Fibroblast of lung (primary cell): Measurements from ENCODE around the gene TBL1XR1. TPM values are rescaled to one million over a fixed set of nuclear protein-coding genes. Genes with fewer than 3 reads are reported as not detected.

Experiments
- DNase-seq, 2 donors: peaks; one replicate each; pipeline versions ENCODE4 v3.0.0 to v3.0.0-alpha.2; 2010; ENCODE audit warnings: low read depth in 2 of 2
- H2AFZ ChIP-seq: 2 replicates; pipeline ENCODE4 v1.5.1; 2012; ENCODE audit warnings: low read length, control low read depth, inconsistent platforms
- H3K27ac ChIP-seq: 2 replicates; pipeline ENCODE4 v1.5.1; 2011; ENCODE audit warnings: low read length, control low read depth; ENCODE audit not compliant: insufficient read depth
- H3K27me3 ChIP-seq: 2 replicates; pipeline ENCODE4 v1.5.1; 2011; ENCODE audit warnings: mild to moderate bottlenecking, low read length; ENCODE audit not compliant: control insufficient read depth, insufficient read depth
- H3K36me3 ChIP-seq: 2 replicates; pipeline ENCODE4 v1.5.1; 2011; ENCODE audit warnings: low read length; ENCODE audit not compliant: control insufficient read depth, insufficient read depth
- H3K4me1 ChIP-seq: 2 replicates; pipeline ENCODE4 v1.5.1; 2011; ENCODE audit warnings: low read length; ENCODE audit not compliant: control insufficient read depth, insufficient read depth; ENCODE audit errors: extremely low read depth
- H3K4me2 ChIP-seq: 2 replicates; pipeline ENCODE4 v1.5.1; 2011; ENCODE audit warnings: low read length, control low read depth; ENCODE audit not compliant: insufficient read depth; ENCODE audit errors: extremely low read depth
- H3K4me3 ChIP-seq, 4 experiments: fragments of 200-600 bp in 1 of 4; sonication (generic) in 1 of 4; replicated peaks in 1 of 4; 2 replicates each; pipeline ENCODE4 v1.5.1; 2011 to 2016; ENCODE audit warnings: low read length in 4 of 4, low read depth in 3 of 4, mild to moderate bottlenecking in 3 of 4, control low read depth in 2 of 4, inconsistent platforms in 1 of 4, mixed read lengths in 1 of 4; ENCODE audit not compliant: insufficient read depth in 1 of 4; ENCODE audit errors: control extremely low read depth in 1 of 4
- H3K79me2 ChIP-seq: 2 replicates; pipeline ENCODE4 v1.5.1; 2012; ENCODE audit warnings: mild to moderate bottlenecking, low read length, inconsistent platforms; ENCODE audit not compliant: control insufficient read depth, insufficient read depth
- H3K9ac ChIP-seq: 2 replicates; pipeline ENCODE4 v1.5.1; 2011; ENCODE audit warnings: mild to moderate bottlenecking, low read length, control low read depth; ENCODE audit not compliant: insufficient read depth
- H3K9me3 ChIP-seq: 2 replicates; pipeline ENCODE4 v1.5.1; 2012; ENCODE audit warnings: low read depth, low read length; ENCODE audit not compliant: control insufficient read depth, insufficient read depth
- H4K20me1 ChIP-seq: 2 replicates; pipeline ENCODE4 v1.5.1; 2011; ENCODE audit warnings: low read length; ENCODE audit not compliant: control insufficient read depth, insufficient read depth; ENCODE audit errors: extremely low read depth
- EZH2 ChIP-seq: IDR thresholded peaks from 2 replicates; pipeline ENCODE4 v1.5.1; 2012; ENCODE audit warnings: low read length, control low read depth, mild to moderate bottlenecking; ENCODE audit errors: missing control alignments
- polyA plus RNA-seq, 2 donors: library from polyadenylated mRNA; depleted of rRNA in 1 of 2; stranded (reverse) in 1 of 2; unstranded in 1 of 2; fragments of >200 nt; gene quantifications; 2 replicates each; pipeline ENCODE4 v1.2.1, GENCODE V29; 2011 to 2012; ENCODE audit warnings: missing spikeins in 1 of 2
- total RNA-seq: library from RNA; depleted of rRNA; stranded (reverse); fragments of >200 nt; gene quantifications from 2 replicates; pipeline ENCODE4 v1.2.1, GENCODE V29; 2014
- TF ChIP-seq, protein P1 (sequence below), 2 donors: IDR thresholded peaks in 1 of 2; conservative IDR thresholded peaks in 1 of 2; 1 replicate in 1 of 2; 2 replicates in 1 of 2; pipeline ENCODE4 v1.5.1; 2011 to 2012; ENCODE audit warnings: low read length in 2 of 2, control low read depth in 1 of 2, inconsistent platforms in 1 of 2, low read depth in 1 of 2, mild to moderate bottlenecking in 1 of 2

TBL1XR1 gene
- total and polyA plus RNA-seq, 2 donors (not counting 1 experiment from before 2014, with no cell fraction given), result 115 to 369 TPM

DNA sequence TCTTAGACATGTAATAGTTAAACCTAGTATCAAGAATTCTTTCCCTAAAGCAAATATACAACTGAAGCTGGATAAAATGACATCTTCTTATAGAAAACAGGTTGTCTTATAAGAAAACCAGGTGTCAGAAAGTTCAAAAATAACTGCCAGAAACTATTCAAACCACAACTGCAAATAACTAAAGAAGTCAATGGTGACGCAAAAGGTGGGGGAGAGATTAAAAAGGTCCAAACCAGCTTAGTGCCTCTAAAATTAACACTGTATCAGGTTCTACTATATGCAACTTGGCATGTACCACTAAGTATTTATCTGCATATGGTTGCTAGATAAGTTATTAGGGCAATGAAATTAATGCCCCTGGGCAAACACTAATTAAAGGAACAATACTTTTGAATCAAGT lies 136.8 kb downstream of the TBL1XR1 start:
- Histone ChIP-seq H3K9me3 (no peaks in the 10 kb centered on the region), H3K27ac (no peak overlapping the region), H3K27me3 (no peaks in the 10 kb centered on the region), H3K4me1 (no peaks in the 10 kb centered on the region), H4K20me1 (no peaks in the 10 kb centered on the region), H3K4me3 (no peak overlapping the region), H3K9ac (no peak overlapping the region), H3K79me2 (peaks cover 19% of the 10 kb centered on the region), H2AFZ (no peak overlapping the region), H3K4me2 (no peak overlapping the region), H3K36me3 (no peaks in the 10 kb centered on the region)
- DNase-seq, result no peak
- TF ChIP-seq, protein P1, sequence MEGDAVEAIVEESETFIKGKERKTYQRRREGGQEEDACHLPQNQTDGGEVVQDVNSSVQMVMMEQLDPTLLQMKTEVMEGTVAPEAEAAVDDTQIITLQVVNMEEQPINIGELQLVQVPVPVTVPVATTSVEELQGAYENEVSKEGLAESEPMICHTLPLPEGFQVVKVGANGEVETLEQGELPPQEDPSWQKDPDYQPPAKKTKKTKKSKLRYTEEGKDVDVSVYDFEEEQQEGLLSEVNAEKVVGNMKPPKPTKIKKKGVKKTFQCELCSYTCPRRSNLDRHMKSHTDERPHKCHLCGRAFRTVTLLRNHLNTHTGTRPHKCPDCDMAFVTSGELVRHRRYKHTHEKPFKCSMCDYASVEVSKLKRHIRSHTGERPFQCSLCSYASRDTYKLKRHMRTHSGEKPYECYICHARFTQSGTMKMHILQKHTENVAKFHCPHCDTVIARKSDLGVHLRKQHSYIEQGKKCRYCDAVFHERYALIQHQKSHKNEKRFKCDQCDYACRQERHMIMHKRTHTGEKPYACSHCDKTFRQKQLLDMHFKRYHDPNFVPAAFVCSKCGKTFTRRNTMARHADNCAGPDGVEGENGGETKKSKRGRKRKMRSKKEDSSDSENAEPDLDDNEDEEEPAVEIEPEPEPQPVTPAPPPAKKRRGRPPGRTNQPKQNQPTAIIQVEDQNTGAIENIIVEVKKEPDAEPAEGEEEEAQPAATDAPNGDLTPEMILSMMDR (conservative IDR thresholded peaks at IDR 0.05 in 1 of 2, IDR thresholded peaks at IDR 0.05 in 1 of 2; ENCODE audit: low read depth in 1 of 2, low read length in 2 of 2), result no peak
- TF ChIP-seq EZH2, result no peak

- DNase-seq, result no peak
- H2AFZ ChIP-seq, result no peak overlapping the region
- no peak overlapping the region for H3K9ac ChIP-seq
- H4K20me1 ChIP-seq, result no peaks in the 10 kb centered on the region
- no peaks in the 10 kb centered on the region for H3K4me1 ChIP-seq
- H3K9me3 ChIP-seq, result no peaks in the 10 kb centered on the region
- H3K4me2 ChIP-seq, result no peak overlapping the region
- no peaks in the 10 kb centered on the region for H3K27me3 ChIP-seq
- H3K79me2 ChIP-seq, result peaks cover 15% of the 10 kb centered on the region
- TF ChIP-seq, protein P1 (conservative IDR thresholded peaks at IDR 0.05 in 1 of 2, IDR thresholded peaks at IDR 0.05 in 1 of 2; ENCODE audit: low read depth in 1 of 2, low read length in 2 of 2), result no peak
- no peak for TF ChIP-seq EZH2
- H3K4me3 ChIP-seq, result no peak overlapping the region
- no peaks in the 10 kb centered on the region for H3K36me3 ChIP-seq
- no peak overlapping the region for H3K27ac ChIP-seq
Observed at GRCh38 chr3:177058648-177059047, 138.6 kb downstream of the TBL1XR1 start.

DNA sequence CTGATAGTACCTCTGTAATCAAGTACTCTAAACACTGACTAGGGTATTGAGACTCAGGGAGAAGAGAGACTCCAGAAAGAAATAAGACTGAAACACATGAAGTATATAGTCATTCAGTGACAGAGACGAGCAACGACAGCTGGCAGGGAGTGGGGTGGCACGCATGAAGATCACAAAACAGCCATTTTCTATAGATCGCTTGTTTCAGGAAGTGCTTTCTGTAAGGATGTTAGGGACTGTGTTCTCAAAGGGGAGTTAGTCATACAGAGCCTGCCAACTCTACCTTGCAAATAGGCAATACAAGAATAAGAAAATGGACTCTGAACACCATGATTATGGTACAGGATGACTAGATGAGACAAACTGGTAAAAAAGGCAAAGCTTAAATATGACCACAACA lies 139.5 kb downstream of the TBL1XR1 start:
- Histone ChIP-seq H4K20me1 (no peaks in the 10 kb centered on the region), H3K9ac (no peak overlapping the region), H3K4me1 (no peaks in the 10 kb centered on the region), H3K27me3 (no peaks in the 10 kb centered on the region), H3K4me3 (no peak overlapping the region), H3K27ac (no peak overlapping the region), H3K36me3 (no peaks in the 10 kb centered on the region), H2AFZ (no peak overlapping the region), H3K79me2 (peaks cover 17% of the 10 kb centered on the region), H3K9me3 (no peaks in the 10 kb centered on the region), H3K4me2 (no peak overlapping the region)
- DNase-seq, result peak in 1 of 2 donors; percentile 35
- no peak for TF ChIP-seq EZH2
- TF ChIP-seq, protein P1 (conservative IDR thresholded peaks at IDR 0.05 in 1 of 2, IDR thresholded peaks at IDR 0.05 in 1 of 2; ENCODE audit: low read depth in 1 of 2, low read length in 2 of 2), result no peak
